Measurements from ENCODE around the gene SMTNL1. TPM values are rescaled to one million over a fixed set of nuclear protein-coding genes. Genes with fewer than 3 reads are reported as not detected.

The SMTNL1 gene
- total RNA-seq, 1 experiment from 2014 or later: not detected

- DNase-seq (ENCODE audit: low spot score): no peak
Observed at GRCh38 chr11:57588046-57588710, 50.8 kb downstream of the SMTNL1 start.

- no peak for DNase-seq (ENCODE audit: low spot score)
Observed at GRCh38 chr11:57596266-57596885, 59.0 kb downstream of the SMTNL1 start.

GRCh38 chr11:57597461-57597915 is 60.1 kb downstream of the SMTNL1 start, which contains the start of gene SERPING1:
TSS of gene SERPING1 (plus strand) at chr11:57597685. CDS start at chr11:57598271, 586 bp downstream.
- DNase-seq (ENCODE audit: low spot score): no peak

GRCh38 chr11:57597916-57598830 is 60.8 kb downstream of the SMTNL1 start:
- no peak for DNase-seq (ENCODE audit: low spot score)

GRCh38 chr11:57598831-57599155 is 61.4 kb downstream of the SMTNL1 start:
- no peak for DNase-seq (ENCODE audit: low spot score)

- no peak for DNase-seq (ENCODE audit: low spot score)
Observed at GRCh38 chr11:57599381-57599780, 62.0 kb downstream of the SMTNL1 start.

Small RNAs within 50 kb of the gene (small RNA-seq; reads per million reads assigned to genes)
- gene RN7SL605P: not detected

Other genes starting within 250 kb of the SMTNL1 start
- gene TNKS1BP1, start 212.6 kb upstream of the SMTNL1 start, total RNA-seq (2014; rRNA removed; shearing (Covaris generic)): 113 and 129 TPM in 2 replicates
- gene SSRP1, start 201.7 kb upstream of the SMTNL1 start, total RNA-seq (2014; rRNA removed; shearing (Covaris generic)): 181 and 210 TPM in 2 replicates
- not detected in 2 replicates for gene P2RX3, start 199.2 kb upstream of the SMTNL1 start, total RNA-seq (2014; rRNA removed; shearing (Covaris generic))
- not detected in 2 replicates for gene PRG3, start 156.4 kb upstream of the SMTNL1 start, total RNA-seq (2014; rRNA removed; shearing (Covaris generic))
- not detected in 2 replicates for gene PRG2, start 146.9 kb upstream of the SMTNL1 start, total RNA-seq (2014; rRNA removed; shearing (Covaris generic))
- not detected in 2 replicates for gene SLC43A3, start 110.5 kb upstream of the SMTNL1 start, total RNA-seq (2014; rRNA removed; shearing (Covaris generic))
- gene RTN4RL2, start 77.1 kb upstream of the SMTNL1 start, total RNA-seq (2014; rRNA removed; shearing (Covaris generic)): 0.79 and 1.1 TPM in 2 replicates
- 47.7 and 60.8 TPM in 2 replicates for gene SLC43A1, start 21.9 kb upstream of the SMTNL1 start, total RNA-seq (2014; rRNA removed; shearing (Covaris generic))
- gene TIMM10, start 6.8 kb upstream of the SMTNL1 start, total RNA-seq (2014; rRNA removed; shearing (Covaris generic)): 133 and 143 TPM in 2 replicates
- gene UBE2L6, start 30.1 kb downstream of the SMTNL1 start, total RNA-seq (2014; rRNA removed; shearing (Covaris generic)): 1.3 and 3.5 TPM in 2 replicates
- not detected in 2 replicates for gene SERPING1, start 60.1 kb downstream of the SMTNL1 start, total RNA-seq (2014; rRNA removed; shearing (Covaris generic))
- gene YPEL4, start 112.3 kb downstream of the SMTNL1 start, total RNA-seq (2014; rRNA removed; shearing (Covaris generic)): not detected in 2 replicates
- 19.1 and 19.8 TPM in 2 replicates for gene CLP1, start 120.2 kb downstream of the SMTNL1 start, total RNA-seq (2014; rRNA removed; shearing (Covaris generic))
- 63.0 and 65.9 TPM in 2 replicates for gene ZDHHC5, start 130.5 kb downstream of the SMTNL1 start, total RNA-seq (2014; rRNA removed; shearing (Covaris generic))
- gene MED19, start 174.6 kb downstream of the SMTNL1 start, total RNA-seq (2014; rRNA removed; shearing (Covaris generic)): 28.9 and 35.0 TPM in 2 replicates
- gene TMX2, start 175.0 kb downstream of the SMTNL1 start, total RNA-seq (2014; rRNA removed; shearing (Covaris generic)): 148 and 150 TPM in 2 replicates
- 352 and 413 TPM in 2 replicates for gene SELENOH, start 203.9 kb downstream of the SMTNL1 start, total RNA-seq (2014; rRNA removed; shearing (Covaris generic))
- not detected in 2 replicates for gene BTBD18, start 214.2 kb downstream of the SMTNL1 start, total RNA-seq (2014; rRNA removed; shearing (Covaris generic))
- gene CTNND1, start 224.2 kb downstream of the SMTNL1 start, total RNA-seq (2014; rRNA removed; shearing (Covaris generic)): 134 and 185 TPM in 2 replicates